Neural progenitor cell (in vitro differentiated cells): ENCODE data around the gene OR6A2. TPM values are rescaled to one million over a fixed set of nuclear protein-coding genes. Genes with fewer than 3 reads are reported as not detected.

Experiments used
- DNase-seq: peaks from one replicate; pipeline ENCODE4 v3.0.0-alpha.2; 2016; ENCODE audit warnings: low spot score
- H2AFZ ChIP-seq: fragments of 200-600 bp; sonication (generic); replicated peaks from 2 replicates; pipeline ENCODE4 v1.6.1; 2016; ENCODE audit warnings: antibody characterized with exemption
- H3F3A ChIP-seq: fragments of 200-600 bp; sonication (generic); 2 replicates; pipeline ENCODE4 v1.6.1; 2016; ENCODE audit warnings: antibody characterized with exemption, low read depth
- H3K27ac ChIP-seq: fragments of 200-600 bp; sonication (generic); 2 replicates; pipeline ENCODE4 v1.5.1; 2016; ENCODE audit warnings: mild to moderate bottlenecking
- H3K27me3 ChIP-seq: fragments of 200-600 bp; sonication (generic); 2 replicates; pipeline ENCODE4 v1.6.1; 2016; ENCODE audit warnings: mild to moderate bottlenecking, moderate library complexity
- H3K36me3 ChIP-seq: fragments of 200-600 bp; sonication (generic); 2 replicates; pipeline ENCODE4 v1.5.1; 2016
- H3K4me1 ChIP-seq: fragments of 200-600 bp; sonication (generic); 2 replicates; pipeline ENCODE4 v1.6.1; 2016; ENCODE audit warnings: mixed run types
- H3K4me2 ChIP-seq: fragments of 200-600 bp; sonication (generic); 2 replicates; pipeline ENCODE4 v1.6.1; 2016
- H3K4me3 ChIP-seq: fragments of 200-600 bp; sonication (generic); 2 replicates; pipeline ENCODE4 v1.5.1; 2016
- H3K79me2 ChIP-seq: fragments of 200-600 bp; sonication (generic); 2 replicates; pipeline ENCODE4 v1.6.1; 2016; ENCODE audit warnings: low read depth
- H3K9ac ChIP-seq: fragments of 200-600 bp; sonication (generic); 2 replicates; pipeline ENCODE4 v1.6.1; 2016
- H3K9me3 ChIP-seq: fragments of 200-600 bp; sonication (generic); 2 replicates; pipeline ENCODE4 v1.5.1; 2016; ENCODE audit warnings: low read depth
- H4K20me1 ChIP-seq: fragments of 200-600 bp; sonication (generic); 2 replicates; pipeline ENCODE4 v1.6.1; 2016; ENCODE audit warnings: low read depth
- H3K27ac Mint-ChIP-seq: 3 replicates; pipeline ENCODE4 v1.8.0; 2021; ENCODE audit warnings: mixed read lengths
- H3K27me3 Mint-ChIP-seq: 2 replicates; pipeline ENCODE4 v1.8.0; 2022; ENCODE audit warnings: low read depth, mild to moderate bottlenecking, inconsistent platforms, moderate library complexity, mixed read lengths; ENCODE audit not compliant: insufficient read depth
- H3K36me3 Mint-ChIP-seq: 3 replicates; pipeline ENCODE4 v1.8.0; 2021; ENCODE audit warnings: mixed read lengths
- H3K4me1 Mint-ChIP-seq: 3 replicates; pipeline ENCODE4 v1.8.0; 2021; ENCODE audit warnings: mixed read lengths
- H3K4me3 Mint-ChIP-seq: 3 replicates; pipeline ENCODE4 v1.8.0; 2021; ENCODE audit warnings: mild to moderate bottlenecking, moderate library complexity, mixed read lengths
- H3K9me3 Mint-ChIP-seq: 3 replicates; pipeline ENCODE4 v1.8.0; 2020; ENCODE audit warnings: mixed read lengths
- CTCF ChIP-seq: fragments of 200-600 bp; sonication (generic); IDR thresholded peaks from 2 replicates; pipeline ENCODE4 v1.5.1; 2017; ENCODE audit warnings: antibody characterized with exemption, mild to moderate bottlenecking
- EZH2 ChIP-seq: fragments of 200-600 bp; sonication (generic); IDR thresholded peaks from 2 replicates; pipeline ENCODE4 v1.6.1; 2017; ENCODE audit warnings: antibody characterized with exemption, mild to moderate bottlenecking, moderate library complexity
- EZH2phosphoT487 ChIP-seq: fragments of 200-600 bp; sonication (generic); IDR thresholded peaks from 2 replicates; pipeline ENCODE4 v1.6.1; 2017; ENCODE audit warnings: antibody characterized with exemption
- total RNA-seq: library from RNA; depleted of rRNA; stranded (reverse); fragments of >200 nt; gene quantifications from 2 replicates; pipeline ENCODE4 v1.2.3, GENCODE V29; 2015; ENCODE audit warnings: low replicate concordance

The OR6A2 gene
- total RNA-seq, 1 donor from 2014 or later = 0.36 TPM

- Mint-ChIP-seq H3K27ac (no peak overlapping the region), H3K4me3 (no peak overlapping the region), H3K4me1 (peaks cover 5% of the 10 kb centered on the region), H3K36me3 (no peaks in the 10 kb centered on the region), H3K27me3 (no peaks in the 10 kb centered on the region), H3K9me3 (no peaks in the 10 kb centered on the region)
- Histone ChIP-seq H3K4me2 (no peak overlapping the region), H3K27me3 (no peaks in the 10 kb centered on the region), H3K27ac (no peak overlapping the region), H3K9me3 (no peaks in the 10 kb centered on the region), H3K4me1 (no peaks in the 10 kb centered on the region), H3K36me3 (no peaks in the 10 kb centered on the region), H2AFZ (no peak overlapping the region), H3F3A (no peaks in the 10 kb centered on the region), H4K20me1 (no peaks in the 10 kb centered on the region), H3K4me3 (no peak overlapping the region), H3K79me2 (no peaks in the 10 kb centered on the region), H3K9ac (no peak overlapping the region)
- DNase-seq = no peak
- TF ChIP-seq EZH2phosphoT487 (no peak), EZH2 (no peak), CTCF (no peak)
These were observed 54.5 kb downstream of the OR6A2 start for GRCh38 chr11:6745018-6745417.

- no peaks in the 10 kb centered on the region for H3K27me3 Mint-ChIP-seq
- no peak overlapping the region for H3K27ac ChIP-seq
- H3K9me3 Mint-ChIP-seq = no peaks in the 10 kb centered on the region
- no peaks in the 10 kb centered on the region for H3K79me2 ChIP-seq
- H3K4me1 ChIP-seq = no peaks in the 10 kb centered on the region
- no peak overlapping the region for H3K9ac ChIP-seq
- TF ChIP-seq EZH2 = no peak
- no peak for TF ChIP-seq EZH2phosphoT487
- no peak for TF ChIP-seq CTCF
- no peaks in the 10 kb centered on the region for H3K36me3 ChIP-seq
- no peaks in the 10 kb centered on the region for H4K20me1 ChIP-seq
- no peak overlapping the region for H3K4me3 Mint-ChIP-seq
- no peaks in the 10 kb centered on the region for H3K9me3 ChIP-seq
- H3K27ac Mint-ChIP-seq = no peak overlapping the region
- no peak overlapping the region for H3K4me2 ChIP-seq
- no peaks in the 10 kb centered on the region for H3F3A ChIP-seq
- no peaks in the 10 kb centered on the region for H3K27me3 ChIP-seq
- H2AFZ ChIP-seq = no peak overlapping the region
- no peak for DNase-seq
- no peak overlapping the region for H3K4me3 ChIP-seq
- H3K36me3 Mint-ChIP-seq = no peaks in the 10 kb centered on the region
- no peaks in the 10 kb centered on the region for H3K4me1 Mint-ChIP-seq
These were observed 57.2 kb downstream of the OR6A2 start for GRCh38 chr11:6742260-6742659.

Other genes starting within 250 kb of the OR6A2 start
- 12.3 and 16.0 TPM in 2 replicates for gene RRP8, start 196.1 kb downstream of the OR6A2 start, total RNA-seq
- 85.6 and 98.7 TPM in 2 replicates for gene ILK, start 195.9 kb downstream of the OR6A2 start, total RNA-seq
- 34.1 and 58.0 TPM in 2 replicates for gene TAF10, start 187.5 kb downstream of the OR6A2 start, total RNA-seq
- 9.9 and 28.8 TPM in 2 replicates for gene TPP1, start 180.3 kb downstream of the OR6A2 start, total RNA-seq
- gene DCHS1, start 143.9 kb downstream of the OR6A2 start, total RNA-seq = 4.5 and 9.0 TPM in 2 replicates
- gene MRPL17, start 116.3 kb downstream of the OR6A2 start, total RNA-seq = 24.3 and 30.9 TPM in 2 replicates
- gene OR2AG2, start 27.7 kb downstream of the OR6A2 start, total RNA-seq = 0.25 and 0.36 TPM in 2 replicates
- not detected in 2 replicates for gene OR2AG1, start 16.7 kb downstream of the OR6A2 start, total RNA-seq
- not detected in 2 replicates for gene OR10A5, start 46.0 kb upstream of the OR6A2 start, total RNA-seq
- gene OR10A2, start 63.4 kb upstream of the OR6A2 start, total RNA-seq = not detected in 2 replicates
- not detected in 2 replicates for gene OR10A4, start 76.9 kb upstream of the OR6A2 start, total RNA-seq
- 0.56 TPM in 1 of 2 replicates, not detected in the other for gene OR2D2, start 92.8 kb upstream of the OR6A2 start, total RNA-seq
- not detected in 2 replicates for gene OR2D3, start 121.3 kb upstream of the OR6A2 start, total RNA-seq
- 14.8 and 20.1 TPM in 2 replicates for gene ZNF215, start 126.7 kb upstream of the OR6A2 start, total RNA-seq
- gene ZNF214, start 220.7 kb upstream of the OR6A2 start, total RNA-seq = 13.2 and 19.6 TPM in 2 replicates
- 1.3 and 1.8 TPM in 2 replicates for gene NLRP14, start 220.8 kb upstream of the OR6A2 start, total RNA-seq